Sciatic nerve (tissue), 2 donors: ENCODE data around the gene TDRD7. TPM values are rescaled to one million over a fixed set of nuclear protein-coding genes. Genes with fewer than 3 reads are reported as not detected.

Experiments used
- ATAC-seq: fragments of 200-7000 bp; cut with Tn5 transposase; one replicate; pipeline ENCODE4 v1.9.1; 2020; ENCODE audit warnings: mild to moderate bottlenecking, moderate library complexity
- DNase-seq: peaks from one replicate; pipeline ENCODE4 v3.0.0-alpha.2; 2020; ENCODE audit warnings: low spot score
- intact Hi-C: fragments of 100-400 bp; cut with DNase I; formaldehyde crosslinking; loops from one replicate; pipeline ENCODE4 v1.14.2; 2022
- total RNA-seq: library from RNA; stranded (reverse); fragmentation: NEBNext Ultra II Directional; extraction: Animal tissue kit (Norgen Biotek cat#: 25700); gene quantifications from one replicate; pipeline ENCODE4 v1.2.1, GENCODE V29; 2021
- donor health status: DM: no; HTN: no; CAD: no.
- donor health status: DM: no; HTN: no; CAD: no.

Gene TDRD7
- total RNA-seq, 1 donor from 2014 or later: 19.5 TPM

GRCh38 chr9:97412626-97413385 is 910 bp downstream of the TDRD7 start:
- intact Hi-C loops: no loop called here
- DNase-seq (no peak), ATAC-seq (peak; percentile 47)

- ATAC-seq: no peak
- no peak for DNase-seq
- intact Hi-C loops: no loop called here
Observed at GRCh38 chr9:97413462-97413861, 1.6 kb downstream of the TDRD7 start.

GRCh38 chr9:97415146-97415545 is 3.2 kb downstream of the TDRD7 start:
- ATAC-seq (no peak), DNase-seq (no peak)
- intact Hi-C loops: loop anchor here (5.0 kb wide), 1 partner anchor 1883 kb away; no protein-coding TSS in a partner anchor

GRCh38 chr9:97418880-97419279 is 7.0 kb downstream of the TDRD7 start:
- no peak for DNase-seq
- intact Hi-C loops: loop anchor here (5.0 kb wide), 1 partner anchor 1887 kb away; no protein-coding TSS in a partner anchor

GRCh38 chr9:97419309-97419867 is 7.5 kb downstream of the TDRD7 start:
- intact Hi-C loops: loop anchor here (5.0 kb wide), 1 partner anchor 1887 kb away; no protein-coding TSS in a partner anchor
- DNase-seq (no peak), ATAC-seq (no peak)

More at GRCh38 chr9:97418880-97419279, 7.0 kb downstream of the TDRD7 start:
- no peak for ATAC-seq

- ATAC-seq (no peak), DNase-seq (no peak)
- intact Hi-C loops: no loop called here
Observed at GRCh38 chr9:97425336-97425972, 13.6 kb downstream of the TDRD7 start.

GRCh38 chr9:97425973-97426336 is 14.1 kb downstream of the TDRD7 start:
- DNase-seq: no peak
- intact Hi-C loops: no loop called here
- ATAC-seq: no peak

- ATAC-seq (no peak), DNase-seq (no peak)
Observed at GRCh38 chr9:97427885-97428284, 16.0 kb downstream of the TDRD7 start.

GRCh38 chr9:97430316-97431043 is 18.6 kb downstream of the TDRD7 start:
- no peak for DNase-seq
- intact Hi-C loops: no loop called here
- ATAC-seq: no peak

More at GRCh38 chr9:97427885-97428284, 16.0 kb downstream of the TDRD7 start:
- intact Hi-C loops: no loop called here

GRCh38 chr9:97431044-97431441 is 19.1 kb downstream of the TDRD7 start:
- DNase-seq (no peak), ATAC-seq (no peak)
- intact Hi-C loops: no loop called here

GRCh38 chr9:97431549-97432143 is 19.8 kb downstream of the TDRD7 start:
- ATAC-seq: no peak
- intact Hi-C loops: no loop called here
- DNase-seq: no peak

- DNase-seq: no peak
- ATAC-seq: no peak
- intact Hi-C loops: no loop called here
Observed at GRCh38 chr9:97437051-97437600, 25.2 kb downstream of the TDRD7 start.

GRCh38 chr9:97438257-97438656 is 26.4 kb downstream of the TDRD7 start:
- intact Hi-C loops: no loop called here
- ATAC-seq (no peak), DNase-seq (no peak)

- intact Hi-C loops: no loop called here
- DNase-seq (no peak), ATAC-seq (no peak)
Observed at GRCh38 chr9:97438666-97439065, 26.8 kb downstream of the TDRD7 start.

GRCh38 chr9:97440160-97440559 is 28.3 kb downstream of the TDRD7 start:
- DNase-seq (no peak), ATAC-seq (no peak)
- intact Hi-C loops: no loop called here

GRCh38 chr9:97441729-97442128 is 29.8 kb downstream of the TDRD7 start:
- ATAC-seq: no peak
- intact Hi-C loops: no loop called here
- no peak for DNase-seq

GRCh38 chr9:97445119-97445701 is 33.3 kb downstream of the TDRD7 start:
- ATAC-seq (no peak), DNase-seq (no peak)
- intact Hi-C loops: no loop called here

- intact Hi-C loops: no loop called here
- DNase-seq: no peak
- ATAC-seq: no peak
Observed at GRCh38 chr9:97447001-97447400, 35.1 kb downstream of the TDRD7 start.
